Astrocyte of the cerebellum (primary cell): Measurements from ENCODE around the gene TAF7.
"Not testable (repeated sequence)": the region's sequence is repeated elsewhere in the genome, so short reads cannot be mapped to it uniquely, and the experiment has no call there.

ENCODE experiments used
- DNase-seq: peaks from one replicate; pipeline ENCODE4 v3.0.0-alpha.2; 2011; ENCODE audit warnings: low read depth
- H3K4me3 ChIP-seq: 2 replicates; pipeline ENCODE4 v1.5.1; 2011; ENCODE audit warnings: mild to moderate bottlenecking, low read depth, low read length, moderate library complexity
- CTCF ChIP-seq: IDR thresholded peaks from 2 replicates; pipeline ENCODE4 v1.5.1; 2012; ENCODE audit warnings: low read length, low read depth, moderate library complexity, mild to moderate bottlenecking; ENCODE audit errors: missing control alignments
- in situ Hi-C: cut with HindIII; loops from 2 replicates; pipeline ENCODE4 v1.10.0; 2017; ENCODE audit warnings: low sequenced_read_pairs

The TAF7 gene

GRCh38 chr5:141338538-141339306, 18.1 kb upstream of the TAF7 start, which contains the start of gene PCDHGA2:
Gene PCDHGA2, plus strand, starts transcription at chr5:141338760.
- TF ChIP-seq CTCF: peak; percentile 44
- in situ Hi-C loops: loop anchor here (5.0 kb wide), 1 partner anchor 49 kb away; the partner anchor contains the start of gene PCDHGB4
- peak; percentile 16 for DNase-seq
- peak within 1 kb of the TSS; percentile 30 for H3K4me3 ChIP-seq

GRCh38 chr5:141332571-141332970, 12.0 kb upstream of the TAF7 start:
- in situ Hi-C loops, DNase-seq, H3K4me3 ChIP-seq: not testable (repeated sequence)

- no peak for DNase-seq
- in situ Hi-C loops: no loop called here
Measured at GRCh38 chr5:141330299-141331080, 9.9 kb upstream of the TAF7 start, which contains the start of gene PCDHGA1. Gene PCDHGA1, plus strand, starts transcription at chr5:141330514.

GRCh38 chr5:141328231-141328630, 7.6 kb upstream of the TAF7 start:
- no peak for DNase-seq
- in situ Hi-C loops: no loop called here
- no peak overlapping the region for H3K4me3 ChIP-seq
- TF ChIP-seq CTCF: no peak

More at GRCh38 chr5:141330299-141331080, 9.9 kb upstream of the TAF7 start, which contains the start of gene PCDHGA1:
- peak; percentile 34 for TF ChIP-seq CTCF
- peak within 1 kb of the TSS; percentile 22 for H3K4me3 ChIP-seq

DNA sequence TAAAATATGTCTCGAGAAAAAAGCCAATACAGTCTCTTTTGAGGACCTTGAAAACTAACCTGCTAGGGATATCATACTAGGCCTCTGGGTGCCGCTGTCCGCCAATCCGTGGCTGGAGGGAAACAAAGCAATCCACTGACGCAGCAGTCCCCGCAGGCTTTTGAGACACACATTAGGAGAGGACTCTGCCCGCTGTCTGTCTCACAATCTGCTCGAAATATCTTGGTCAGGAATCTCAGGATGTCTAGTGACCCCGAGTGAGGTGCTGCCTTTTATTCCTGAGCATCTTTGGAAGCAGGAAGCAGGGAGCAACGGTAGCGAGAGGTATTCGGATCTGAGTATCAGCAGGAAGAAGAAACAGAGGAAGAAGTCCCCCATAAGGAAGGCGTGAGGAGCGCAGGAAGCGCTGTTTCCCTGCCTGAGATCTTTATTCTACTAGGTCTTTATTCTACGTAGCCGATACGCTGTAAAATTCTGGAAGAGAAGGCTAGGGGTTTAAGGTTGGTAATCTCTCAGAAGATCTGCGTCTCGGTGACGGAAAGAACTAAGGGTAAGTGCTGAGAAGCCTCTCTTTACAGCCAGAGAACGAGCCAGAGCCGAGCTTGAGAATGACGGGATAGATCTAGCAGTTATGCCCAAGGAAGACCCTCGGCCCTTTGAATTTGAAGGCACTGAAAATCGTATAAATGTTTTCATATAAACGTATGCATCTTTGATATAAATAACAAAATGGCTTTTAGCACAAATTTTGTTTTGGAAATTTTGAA, 5.7 kb upstream of the TAF7 start:
- peak; percentile 64 for TF ChIP-seq CTCF
- peak; percentile 20 for DNase-seq
- in situ Hi-C loops: no loop called here
- peak overlapping the region; percentile 38 for H3K4me3 ChIP-seq

GRCh38 chr5:141322261-141322660, 1.7 kb upstream of the TAF7 start:
- no peak overlapping the region for H3K4me3 ChIP-seq
- in situ Hi-C loops: no loop called here
- no peak for TF ChIP-seq CTCF
- DNase-seq: no peak
